ENCODE measurements around the gene GARIN1A.
A peak's percentile ranks its signal among the peaks of the same experiment; 100 is the strongest.

The GARIN1A gene

GRCh38 chr7:128694738-128695137 is 22.6 kb downstream of the GARIN1A start:
- Histone ChIP-seq H3K27ac (replicated peaks) (no peak overlapping the region), H3K4me3 (replicated peaks; ENCODE audit: insufficient read depth, low read length) (no peak overlapping the region), H3K27me3 (ENCODE audit: insufficient read depth, poor library complexity, severe bottlenecking) (peaks cover 15% of the 10 kb centered on the region)
- DNase-seq (ENCODE audit: low read depth in 1 of 2, low spot score in 1 of 2), result no peak
- no peak for TF ChIP-seq CTCF (IDR thresholded peaks at IDR 0.05; ENCODE audit: insufficient read depth, low read length)
- no peak for TF ChIP-seq REST (IDR thresholded peaks at IDR 0.05; ENCODE audit: insufficient replicate concordance, low read depth)
- no peak for TF ChIP-seq POLR2AphosphoS5 (IDR thresholded peaks at IDR 0.05; ENCODE audit: low read depth)
- no peak for TF ChIP-seq GABPA (IDR thresholded peaks at IDR 0.05; ENCODE audit: low read depth)
- no peak for TF ChIP-seq SPI1 (IDR thresholded peaks at IDR 0.05; ENCODE audit: borderline replicate concordance, low read depth)

GRCh38 chr7:128697302-128697905 is 25.3 kb downstream of the GARIN1A start:
- TF ChIP-seq SPI1 (IDR thresholded peaks at IDR 0.05; ENCODE audit: borderline replicate concordance, low read depth), result no peak
- TF ChIP-seq REST (IDR thresholded peaks at IDR 0.05; ENCODE audit: insufficient replicate concordance, low read depth), result no peak
- H3K27me3 ChIP-seq (ENCODE audit: insufficient read depth, poor library complexity, severe bottlenecking), result peaks cover 15% of the 10 kb centered on the region
- peak overlapping the region; percentile 37 for H3K4me3 ChIP-seq (replicated peaks; ENCODE audit: insufficient read depth, low read length)
- DNase-seq (ENCODE audit: low read depth in 1 of 2, low spot score in 1 of 2), result peak; percentile 45 to 58
- no peak overlapping the region for H3K27ac ChIP-seq (replicated peaks)

- Histone ChIP-seq H3K27ac (replicated peaks) (no peak overlapping the region), H3K4me3 (replicated peaks; ENCODE audit: insufficient read depth, low read length) (no peak overlapping the region), H3K27me3 (ENCODE audit: insufficient read depth, poor library complexity, severe bottlenecking) (peaks cover 15% of the 10 kb centered on the region)
- no peak for DNase-seq (ENCODE audit: low read depth in 1 of 2, low spot score in 1 of 2)
- TF ChIP-seq SPI1 (IDR thresholded peaks at IDR 0.05; ENCODE audit: borderline replicate concordance, low read depth) (no peak), CTCF (IDR thresholded peaks at IDR 0.05; ENCODE audit: insufficient read depth, low read length) (no peak)
These were observed 27.2 kb downstream of the GARIN1A start for GRCh38 chr7:128699196-128699712.

- no peak for DNase-seq (ENCODE audit: low read depth in 1 of 2, low spot score in 1 of 2)
- no peak overlapping the region for H3K4me3 ChIP-seq (replicated peaks; ENCODE audit: insufficient read depth, low read length)
- no peak for TF ChIP-seq GABPA (IDR thresholded peaks at IDR 0.05; ENCODE audit: low read depth)
- TF ChIP-seq POLR2AphosphoS5 (IDR thresholded peaks at IDR 0.05; ENCODE audit: low read depth), result no peak
- no peak for TF ChIP-seq REST (IDR thresholded peaks at IDR 0.05; ENCODE audit: insufficient replicate concordance, low read depth)
- TF ChIP-seq SPI1 (IDR thresholded peaks at IDR 0.05; ENCODE audit: borderline replicate concordance, low read depth), result no peak
- TF ChIP-seq CTCF (IDR thresholded peaks at IDR 0.05; ENCODE audit: insufficient read depth, low read length), result no peak
- no peak overlapping the region for H3K27ac ChIP-seq (replicated peaks)
- H3K27me3 ChIP-seq (ENCODE audit: insufficient read depth, poor library complexity, severe bottlenecking), result peaks cover 15% of the 10 kb centered on the region
These were observed 27.8 kb downstream of the GARIN1A start for GRCh38 chr7:128699895-128700294.
